HEK293 (cell line): ENCODE data around the gene MSX1.

ENCODE experiments used
- CTCF ChIA-PET: fragments of 350-600 bp; formaldehyde crosslinking; extraction: SDS; loops from one replicate; lab custom pipeline; 2021; ENCODE audit warnings: antibody characterized with exemption; lab: Yijun Ruan, JAX
- POLR2A ChIA-PET: fragments of 300-600 bp; formaldehyde crosslinking; extraction: SDS; loops from one replicate; lab custom pipeline; 2020; ENCODE audit warnings: antibody characterized with exemption, inconsistent platforms; lab: Yijun Ruan, JAX
- H3K27ac ChIP-seq: fragments of 200-500 bp; sonication (Bioruptor generic); 2 replicates; pipeline ENCODE4 v1.5.1; 2014; ENCODE audit warnings: low read depth, low read length, control low read depth, inconsistent platforms; ENCODE audit errors: extremely low read depth
- H3K36me3 ChIP-seq, 2 experiments: fragments of 200-500 bp in 1 of 2; sonication (Bioruptor generic) in 1 of 2; 1 replicate in 1 of 2; 2 replicates in 1 of 2; pipeline ENCODE4 v1.5.1; 2014 to 2017; ENCODE audit warnings: inconsistent platforms in 2 of 2, low read length in 2 of 2; ENCODE audit not compliant: control insufficient read depth in 2 of 2, insufficient read depth in 1 of 2
- H3K4me1 ChIP-seq: fragments of 200-500 bp; sonication (Bioruptor generic); 2 replicates; pipeline ENCODE4 v1.5.1; 2014; ENCODE audit warnings: mild to moderate bottlenecking, low read length, inconsistent platforms; ENCODE audit not compliant: control insufficient read depth, insufficient read depth
- H3K4me3 ChIP-seq: 2 replicates; pipeline ENCODE4 v1.5.1; 2011; ENCODE audit warnings: low read depth, mild to moderate bottlenecking, control low read depth, low read length, moderate library complexity
- H3K9me3 ChIP-seq: fragments of 200-500 bp; sonication (Bioruptor generic); 2 replicates; pipeline ENCODE4 v1.5.1; 2014; ENCODE audit warnings: low read depth, low read length, inconsistent platforms; ENCODE audit not compliant: control insufficient read depth, insufficient read depth
- FEZF1 ChIP-seq: fragments of 450-650 bp; formaldehyde crosslinking; IDR thresholded peaks from 2 replicates; pipeline ENCODE4 v1.5.1; 2016; ENCODE audit warnings: missing biosample characterization, missing genetic modification characterization
- REPIN1 ChIP-seq: fragments of 450-650 bp; formaldehyde crosslinking; IDR thresholded peaks from 2 replicates; pipeline ENCODE4 v1.5.1; 2017; ENCODE audit warnings: missing biosample characterization, missing genetic modification characterization, low read depth
- SP2 ChIP-seq: fragments of 450-650 bp; formaldehyde crosslinking; IDR thresholded peaks from 2 replicates; pipeline ENCODE4 v1.5.1; 2016; ENCODE audit warnings: missing biosample characterization, missing genetic modification characterization
- TRIM28 ChIP-seq: IDR thresholded peaks from 2 replicates; pipeline ENCODE4 v1.6.1; 2011; ENCODE audit warnings: low read length, control low read depth, borderline replicate concordance
- TSHZ1 ChIP-seq: fragments of 450-650 bp; formaldehyde crosslinking; IDR thresholded peaks from 2 replicates; pipeline ENCODE4 v1.5.1; 2016; ENCODE audit warnings: missing biosample characterization, missing genetic modification characterization, borderline replicate concordance
- ZEB2 ChIP-seq: fragments of 450-650 bp; formaldehyde crosslinking; IDR thresholded peaks from 2 replicates; pipeline ENCODE4 v1.5.1; 2016; ENCODE audit warnings: missing biosample characterization, missing genetic modification characterization
- ZFP69B ChIP-seq: fragments of 450-650 bp; formaldehyde crosslinking; IDR thresholded peaks from 2 replicates; pipeline ENCODE4 v1.5.1; 2016; ENCODE audit warnings: missing biosample characterization, missing genetic modification characterization
- ZNF140 ChIP-seq: fragments of 450-650 bp; formaldehyde crosslinking; IDR thresholded peaks from 2 replicates; pipeline ENCODE4 v1.5.1; 2016; ENCODE audit warnings: missing biosample characterization, missing genetic modification characterization
- ZNF24 ChIP-seq: fragments of 450-650 bp; formaldehyde crosslinking; IDR thresholded peaks from 2 replicates; pipeline ENCODE4 v1.5.1; 2016; ENCODE audit warnings: missing biosample characterization, missing genetic modification characterization
- ZNF514 ChIP-seq: fragments of 450-650 bp; formaldehyde crosslinking; IDR thresholded peaks from 2 replicates; pipeline ENCODE4 v1.5.1; 2016; ENCODE audit warnings: missing biosample characterization, missing genetic modification characterization
- ZNF701 ChIP-seq: fragments of 450-650 bp; formaldehyde crosslinking; IDR thresholded peaks from 2 replicates; pipeline ENCODE4 v1.5.1; 2016; ENCODE audit warnings: missing biosample characterization, missing genetic modification characterization
- ZNF776 ChIP-seq: fragments of 450-650 bp; formaldehyde crosslinking; IDR thresholded peaks from 2 replicates; pipeline ENCODE4 v1.5.0; 2017; ENCODE audit warnings: missing biosample characterization, missing genetic modification characterization, borderline replicate concordance
- ZNF830 ChIP-seq: fragments of 450-650 bp; IDR thresholded peaks from 2 replicates; pipeline ENCODE4 v1.5.0; 2018; ENCODE audit warnings: missing biosample characterization, missing genetic modification characterization, low read depth, mild to moderate bottlenecking, moderate library complexity
- TF ChIP-seq, protein P1 (sequence below): fragments of 450-650 bp; formaldehyde crosslinking; IDR thresholded peaks from 2 replicates; pipeline ENCODE4 v1.5.1; 2016; ENCODE audit warnings: missing biosample characterization, missing genetic modification characterization
- TF ChIP-seq, protein P2 (sequence below): fragments of 450-650 bp; formaldehyde crosslinking; IDR thresholded peaks from 2 replicates; pipeline ENCODE4 v1.5.1; 2016; ENCODE audit warnings: missing biosample characterization, missing genetic modification characterization
- TF ChIP-seq, protein P3 (sequence below): fragments of 450-650 bp; formaldehyde crosslinking; IDR thresholded peaks from 2 replicates; pipeline ENCODE4 v1.5.1; 2017; ENCODE audit warnings: missing biosample characterization, missing genetic modification characterization

Gene MSX1

GRCh38 chr4:4871242-4871572 lies 11.7 kb downstream of the MSX1 start (continued):
- TF ChIP-seq, protein P1, sequence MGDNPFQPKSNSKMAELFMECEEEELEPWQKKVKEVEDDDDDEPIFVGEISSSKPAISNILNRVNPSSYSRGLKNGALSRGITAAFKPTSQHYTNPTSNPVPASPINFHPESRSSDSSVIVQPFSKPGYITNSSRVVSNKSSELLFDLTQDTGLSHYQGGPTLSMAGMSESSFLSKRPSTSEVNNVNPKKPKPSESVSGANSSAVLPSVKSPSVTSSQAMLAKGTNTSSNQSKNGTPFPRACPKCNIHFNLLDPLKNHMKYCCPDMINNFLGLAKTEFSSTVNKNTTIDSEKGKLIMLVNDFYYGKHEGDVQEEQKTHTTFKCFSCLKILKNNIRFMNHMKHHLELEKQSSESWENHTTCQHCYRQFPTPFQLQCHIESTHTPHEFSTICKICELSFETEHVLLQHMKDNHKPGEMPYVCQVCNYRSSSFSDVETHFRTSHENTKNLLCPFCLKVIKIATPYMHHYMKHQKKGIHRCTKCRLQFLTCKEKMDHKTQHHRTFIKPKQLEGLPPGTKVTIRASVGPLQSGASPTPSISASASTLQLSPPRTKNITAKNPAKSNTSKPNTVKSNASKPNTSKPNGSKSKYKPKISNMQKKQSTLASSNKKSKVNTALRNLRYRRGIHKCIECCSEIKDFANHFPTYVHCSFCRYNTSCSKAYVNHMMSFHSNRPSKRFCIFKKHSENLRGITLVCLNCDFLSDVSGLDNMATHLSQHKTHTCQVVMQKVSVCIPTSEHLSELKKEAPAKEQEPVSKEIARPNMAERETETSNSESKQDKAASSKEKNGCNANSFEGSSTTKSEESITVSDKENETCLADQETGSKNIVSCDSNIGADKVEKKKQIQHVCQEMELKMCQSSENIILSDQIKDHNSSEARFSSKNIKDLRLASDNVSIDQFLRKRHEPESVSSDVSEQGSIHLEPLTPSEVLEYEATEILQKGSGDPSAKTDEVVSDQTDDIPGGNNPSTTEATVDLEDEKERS = no peak
- TF ChIP-seq REPIN1 (no peak), FEZF1 (tag by site-specific recombination) (no peak), TSHZ1 (no peak), ZEB2 (tag by site-specific recombination) (no peak), TRIM28 (no peak), ZNF830 (tag by site-specific recombination) (no peak), ZNF776 (tag by site-specific recombination) (no peak), ZFP69B (tag by site-specific recombination) (no peak)

DNA sequence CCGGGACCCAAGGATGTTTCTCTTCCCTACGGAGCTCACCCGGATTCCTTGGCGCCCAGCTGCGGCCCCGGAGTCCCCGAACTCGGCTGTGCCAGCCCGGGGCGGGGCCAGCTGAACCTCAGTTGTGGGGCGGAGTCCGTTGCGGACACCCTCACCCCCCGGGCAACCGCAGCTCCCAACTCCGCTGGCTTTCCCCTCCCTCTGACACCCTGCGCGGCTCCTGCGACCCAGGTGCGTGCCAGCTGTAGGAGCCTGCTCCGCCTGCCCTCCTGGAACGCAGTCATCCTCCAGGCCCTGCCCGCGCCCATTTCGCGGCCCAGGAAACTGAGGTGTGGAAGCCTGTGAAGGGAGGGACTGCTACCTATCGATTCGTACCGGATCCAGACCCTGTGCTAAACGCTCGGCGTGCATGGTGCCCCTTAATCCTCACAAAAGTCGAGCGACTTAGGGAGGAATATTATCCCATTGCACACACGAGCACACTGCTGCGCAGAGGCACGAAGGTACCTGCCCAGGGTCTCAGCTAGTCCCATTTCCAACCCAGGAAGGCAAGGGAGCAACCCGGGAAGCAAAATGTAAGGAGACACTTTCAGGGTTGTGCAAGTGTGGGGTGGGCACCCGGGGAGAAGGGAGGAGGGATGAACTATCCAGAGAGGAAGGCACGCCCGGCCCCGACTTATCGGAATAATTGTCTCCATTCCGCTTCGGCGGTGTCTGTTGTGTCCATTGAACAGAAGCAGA lies 12.3 kb downstream of the MSX1 start:
- Histone ChIP-seq H3K27ac (no peak overlapping the region), H3K9me3 (no peaks in the 10 kb centered on the region), H3K4me1 (no peaks in the 10 kb centered on the region), H3K36me3 (no peaks in the 10 kb centered on the region), H3K4me3 (no peak overlapping the region)
- CTCF ChIA-PET = interaction anchor here (0.6 kb wide), 1 partner anchor 387 kb away, joined by 3 read pairs; no protein-coding TSS in a partner anchor
- TF ChIP-seq ZNF701 (tag by site-specific recombination) (no peak), ZNF514 (tag by site-specific recombination) (no peak), ZNF24 (no peak), ZNF140 (tag by site-specific recombination) (no peak), SP2 (no peak)
- TF ChIP-seq, protein P2, sequence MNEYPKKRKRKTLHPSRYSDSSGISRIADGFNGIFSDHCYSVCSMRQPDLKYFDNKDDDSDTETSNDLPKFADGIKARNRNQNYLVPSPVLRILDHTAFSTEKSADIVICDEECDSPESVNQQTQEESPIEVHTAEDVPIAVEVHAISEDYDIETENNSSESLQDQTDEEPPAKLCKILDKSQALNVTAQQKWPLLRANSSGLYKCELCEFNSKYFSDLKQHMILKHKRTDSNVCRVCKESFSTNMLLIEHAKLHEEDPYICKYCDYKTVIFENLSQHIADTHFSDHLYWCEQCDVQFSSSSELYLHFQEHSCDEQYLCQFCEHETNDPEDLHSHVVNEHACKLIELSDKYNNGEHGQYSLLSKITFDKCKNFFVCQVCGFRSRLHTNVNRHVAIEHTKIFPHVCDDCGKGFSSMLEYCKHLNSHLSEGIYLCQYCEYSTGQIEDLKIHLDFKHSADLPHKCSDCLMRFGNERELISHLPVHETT (tag by site-specific recombination) = no peak
- TF ChIP-seq, protein P3, sequence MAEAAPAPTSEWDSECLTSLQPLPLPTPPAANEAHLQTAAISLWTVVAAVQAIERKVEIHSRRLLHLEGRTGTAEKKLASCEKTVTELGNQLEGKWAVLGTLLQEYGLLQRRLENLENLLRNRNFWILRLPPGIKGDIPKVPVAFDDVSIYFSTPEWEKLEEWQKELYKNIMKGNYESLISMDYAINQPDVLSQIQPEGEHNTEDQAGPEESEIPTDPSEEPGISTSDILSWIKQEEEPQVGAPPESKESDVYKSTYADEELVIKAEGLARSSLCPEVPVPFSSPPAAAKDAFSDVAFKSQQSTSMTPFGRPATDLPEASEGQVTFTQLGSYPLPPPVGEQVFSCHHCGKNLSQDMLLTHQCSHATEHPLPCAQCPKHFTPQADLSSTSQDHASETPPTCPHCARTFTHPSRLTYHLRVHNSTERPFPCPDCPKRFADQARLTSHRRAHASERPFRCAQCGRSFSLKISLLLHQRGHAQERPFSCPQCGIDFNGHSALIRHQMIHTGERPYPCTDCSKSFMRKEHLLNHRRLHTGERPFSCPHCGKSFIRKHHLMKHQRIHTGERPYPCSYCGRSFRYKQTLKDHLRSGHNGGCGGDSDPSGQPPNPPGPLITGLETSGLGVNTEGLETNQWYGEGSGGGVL = no peak
- POLR2A ChIA-PET = no interaction called here
